GM13977 (cell line): ENCODE results near the gene SLC25A48.

Experiments
- DNase-seq: peaks from one replicate; pipeline ENCODE4 v3.0.0; 2012; ENCODE audit warnings: low spot score
- CTCF ChIP-seq: IDR thresholded peaks from 2 replicates; pipeline ENCODE4 v1.5.1; 2012; ENCODE audit warnings: mild to moderate bottlenecking, control low read depth; ENCODE audit not compliant: insufficient read depth; ENCODE audit errors: extremely low read depth, missing control alignments
- in situ Hi-C: fragments of 300-500 bp; cut with MboI; formaldehyde crosslinking; loops from one replicate; pipeline ENCODE4 v1.12.0; 2022; ENCODE audit warnings: low sequenced_read_pairs, low pct_unique_long_range_greater_than_20kb, mixed read lengths, inconsistent platforms; ENCODE audit not compliant: unreplicated experiment

The SLC25A48 gene

DNA sequence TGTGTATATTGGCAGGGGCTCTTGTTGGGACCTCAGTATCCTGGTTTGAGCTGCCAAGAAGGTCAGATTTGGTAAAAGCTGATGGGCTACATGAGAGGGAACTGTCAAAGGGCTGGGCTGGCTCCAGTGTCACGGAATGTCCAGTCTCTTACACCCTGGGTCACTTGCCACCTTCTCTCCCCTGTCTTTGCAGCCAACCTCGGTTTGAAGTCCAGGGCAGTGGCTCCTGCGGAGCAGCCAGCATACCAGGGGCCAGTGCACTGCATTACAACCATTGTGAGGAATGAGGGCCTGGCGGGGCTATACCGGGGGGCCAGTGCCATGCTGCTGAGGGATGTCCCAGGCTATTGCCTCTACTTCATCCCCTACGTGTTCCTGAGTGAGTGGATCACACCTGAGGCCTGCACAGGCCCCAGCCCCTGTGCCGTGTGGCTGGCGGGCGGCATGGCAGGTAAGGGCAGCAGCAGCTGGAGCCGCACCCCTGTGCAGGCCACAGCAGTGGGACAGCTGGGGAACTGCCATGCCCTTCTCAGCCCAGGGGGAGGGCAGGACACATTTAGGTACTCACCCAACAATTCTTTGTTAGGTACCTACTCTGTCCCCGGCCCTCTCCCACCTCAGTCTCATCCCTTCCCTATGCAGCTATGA lies 36.9 kb downstream of the SLC25A48 start:
- TF ChIP-seq CTCF: no peak
- DNase-seq: no peak
- in situ Hi-C loops: no loop called here

GRCh38 chr5:135873831-135874230 lies 39.4 kb downstream of the SLC25A48 start:
- no peak for DNase-seq
- TF ChIP-seq CTCF: no peak
- in situ Hi-C loops: no loop called here

DNA sequence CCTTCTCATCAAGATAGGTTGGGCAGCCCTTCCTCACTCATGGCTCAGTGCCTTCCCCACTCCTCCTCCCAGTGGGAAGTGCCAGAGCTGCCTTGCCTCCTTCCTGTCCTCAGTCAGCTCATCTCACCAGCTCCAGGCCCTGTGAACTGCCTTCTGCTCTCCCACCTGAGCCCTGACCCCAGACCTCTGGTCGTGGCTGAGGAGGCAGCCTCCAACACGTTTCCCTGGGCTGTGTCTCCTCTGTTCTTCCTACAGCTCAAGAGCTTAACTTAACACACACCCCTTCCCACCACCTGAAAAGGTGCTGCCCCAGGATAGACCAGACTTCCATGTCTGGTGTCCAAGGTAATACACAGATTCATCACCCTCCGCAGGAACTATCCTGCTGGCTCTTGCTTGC lies 40.0 kb downstream of the SLC25A48 start:
- in situ Hi-C loops: no loop called here
- no peak for DNase-seq
- TF ChIP-seq CTCF: no peak

DNA sequence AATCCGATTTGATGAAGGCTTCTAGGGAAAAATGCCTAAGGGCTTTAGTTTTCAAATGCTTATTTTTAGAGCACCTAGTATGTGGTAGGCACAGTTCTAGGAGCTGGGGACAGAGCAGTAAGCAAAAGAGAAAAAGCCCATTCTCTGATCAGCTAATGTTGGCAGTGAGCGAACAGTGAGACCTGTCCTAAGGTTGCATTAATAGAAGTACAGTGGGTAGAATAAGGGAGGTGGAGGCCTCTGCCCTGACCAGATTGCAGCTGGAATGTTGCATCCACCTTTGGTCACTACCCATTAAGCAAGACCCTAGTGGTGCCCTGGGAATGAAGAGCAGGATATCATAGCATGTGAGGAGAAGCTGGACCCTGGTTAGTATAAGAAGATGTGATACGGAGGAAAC lies 41.1 kb downstream of the SLC25A48 start:
- no peak for DNase-seq
- in situ Hi-C loops: loop anchor here (25.0 kb wide), 1 partner anchor 537 kb away; no protein-coding TSS in a partner anchor
- TF ChIP-seq CTCF: no peak

DNA sequence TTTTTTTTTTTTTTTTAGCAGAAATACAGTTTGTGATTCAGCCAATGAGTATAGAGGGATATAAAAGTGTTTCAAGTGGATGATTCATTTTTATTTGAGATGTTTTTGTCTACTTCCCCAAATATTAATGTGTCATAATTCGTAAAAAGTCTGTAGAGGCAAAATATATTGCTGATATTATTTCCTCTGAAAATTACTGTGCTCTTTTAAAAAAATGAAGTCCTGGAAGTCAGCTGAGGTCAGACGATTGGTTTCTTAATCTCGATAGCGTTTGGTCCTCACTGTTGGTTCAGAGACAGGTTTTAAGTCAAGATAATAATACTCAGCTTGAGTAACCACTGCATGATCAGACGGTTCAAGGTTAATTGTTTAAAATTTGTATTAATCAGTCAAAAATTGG lies 41.7 kb downstream of the SLC25A48 start:
- no peak for TF ChIP-seq CTCF
- in situ Hi-C loops: loop anchor here (25.0 kb wide), 1 partner anchor 536 kb away; no protein-coding TSS in a partner anchor
- DNase-seq: no peak

DNA sequence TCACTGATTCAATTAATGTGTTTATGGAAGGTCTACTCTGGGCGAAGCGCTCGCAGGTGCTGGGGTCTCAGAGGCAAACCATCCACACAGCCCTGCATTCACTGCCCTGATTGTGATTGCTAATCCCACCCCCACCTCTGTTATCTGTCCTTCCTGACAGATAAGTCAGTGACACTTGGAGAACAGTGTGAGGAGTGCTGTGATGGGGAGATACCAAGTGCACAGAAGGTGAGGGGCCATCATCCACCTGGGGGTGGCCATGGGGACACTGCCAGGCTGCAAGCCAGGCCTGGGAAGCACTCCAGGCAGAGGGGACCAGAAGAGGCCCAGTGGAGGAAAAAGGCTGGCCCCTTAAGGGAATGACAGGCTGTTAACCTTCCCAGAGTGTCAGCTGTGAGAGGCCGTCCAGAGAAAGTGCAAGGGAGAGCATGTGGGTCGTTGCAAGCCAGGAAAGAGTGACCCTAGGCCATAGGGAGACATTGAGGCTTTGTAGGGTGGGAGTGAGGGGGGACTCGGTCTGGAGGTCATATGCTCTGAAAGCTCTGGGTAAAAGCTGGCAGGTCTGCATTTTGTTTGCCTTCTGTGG lies 43.2 kb downstream of the SLC25A48 start:
- no peak for DNase-seq
- in situ Hi-C loops: loop anchor here (25.0 kb wide), 1 partner anchor 535 kb away; no protein-coding TSS in a partner anchor
- TF ChIP-seq CTCF: no peak
